Gastroesophageal sphincter (tissue), 4 donors: ENCODE data around the gene MFAP1. TPM values are rescaled to one million over a fixed set of nuclear protein-coding genes. Genes with fewer than 3 reads are reported as not detected.
"Not testable (repeated sequence)": the region's sequence is repeated elsewhere in the genome, so short reads cannot be mapped to it uniquely, and the experiment has no call there.

Source experiments
- ATAC-seq: fragments of 150-250 bp; one replicate; pipeline ENCODE4 v1.9.1; 2016; ENCODE audit warnings: mild to moderate bottlenecking, moderate library complexity
- H3K27ac ChIP-seq, 4 donors: fragments of 200-600 bp; sonication (generic) in 3 of 4; 1 replicate in 3 of 4; 2 replicates in 1 of 4; pipeline ENCODE4 v1.5.1; 2016 to 2019
- H3K27me3 ChIP-seq: fragments of 200-600 bp; sonication (generic); one replicate; pipeline ENCODE4 v1.5.1; 2019
- H3K36me3 ChIP-seq, 2 donors: fragments of 200-600 bp; sonication (generic); one replicate each; pipeline ENCODE4 v1.5.1; 2019; ENCODE audit warnings: control low read depth in 1 of 2
- H3K4me1 ChIP-seq, 3 donors: fragments of 200-600 bp; sonication (generic); 1 replicate in 2 of 3; 2 replicates in 1 of 3; pipeline ENCODE4 v1.5.1; 2016 to 2019; ENCODE audit warnings: control low read depth in 2 of 3
- H3K4me3 ChIP-seq, 2 donors: fragments of 200-600 bp; sonication (generic); one replicate each; pipeline ENCODE4 v1.5.1; 2019; ENCODE audit warnings: mild to moderate bottlenecking in 1 of 2, moderate library complexity in 1 of 2
- H3K9me3 ChIP-seq, 3 donors: fragments of 200-600 bp; sonication (generic); one replicate each; pipeline ENCODE4 v1.5.1; 2017 to 2019; ENCODE audit warnings: control low read depth in 2 of 3
- EP300 ChIP-seq: sonication (generic); formaldehyde crosslinking; IDR thresholded peaks from one replicate; pipeline ENCODE4 v1.6.1; 2017; ENCODE audit warnings: antibody characterized with exemption, mild to moderate bottlenecking
- POLR2A ChIP-seq, 2 donors: fragments of 450-650 bp; IDR thresholded peaks; one replicate each; pipeline ENCODE4 v1.6.1; 2017; ENCODE audit warnings: antibody characterized with exemption in 2 of 2, mild to moderate bottlenecking in 2 of 2, moderate library complexity in 1 of 2
- POLR2AphosphoS5 ChIP-seq: sonication (generic); formaldehyde crosslinking; IDR thresholded peaks from one replicate; pipeline ENCODE4 v1.6.1; 2017; ENCODE audit warnings: antibody characterized with exemption
- WGBS, 2 donors: methylation state at CpG; one replicate each; pipeline ENCODE4 v1.1.5; 2018; ENCODE audit warnings: low coverage in 1 of 2; 5-methylcytosine and 5-hydroxymethylcytosine counted together
- total RNA-seq, 4 donors: library from RNA; depleted of rRNA; stranded (reverse); fragments of >200 nt; gene quantifications; one replicate each; pipeline ENCODE4 v1.1.0, GENCODE V29; 2016
- TF ChIP-seq, protein P1 (sequence below), 4 experiments: fragments of 200-600 bp in 2 of 4; fragments of 450-650 bp in 2 of 4; sonication (generic) in 1 of 4; IDR thresholded peaks; one replicate each; pipeline ENCODE4 v1.5.1; 2017 to 2019; ENCODE audit warnings: antibody characterized with exemption in 4 of 4, mild to moderate bottlenecking in 2 of 4, moderate library complexity in 2 of 4

MFAP1 gene
- total RNA-seq, 4 donors from 2014 or later: 16.5 to 27.2 (median 19.7) TPM

DNA sequence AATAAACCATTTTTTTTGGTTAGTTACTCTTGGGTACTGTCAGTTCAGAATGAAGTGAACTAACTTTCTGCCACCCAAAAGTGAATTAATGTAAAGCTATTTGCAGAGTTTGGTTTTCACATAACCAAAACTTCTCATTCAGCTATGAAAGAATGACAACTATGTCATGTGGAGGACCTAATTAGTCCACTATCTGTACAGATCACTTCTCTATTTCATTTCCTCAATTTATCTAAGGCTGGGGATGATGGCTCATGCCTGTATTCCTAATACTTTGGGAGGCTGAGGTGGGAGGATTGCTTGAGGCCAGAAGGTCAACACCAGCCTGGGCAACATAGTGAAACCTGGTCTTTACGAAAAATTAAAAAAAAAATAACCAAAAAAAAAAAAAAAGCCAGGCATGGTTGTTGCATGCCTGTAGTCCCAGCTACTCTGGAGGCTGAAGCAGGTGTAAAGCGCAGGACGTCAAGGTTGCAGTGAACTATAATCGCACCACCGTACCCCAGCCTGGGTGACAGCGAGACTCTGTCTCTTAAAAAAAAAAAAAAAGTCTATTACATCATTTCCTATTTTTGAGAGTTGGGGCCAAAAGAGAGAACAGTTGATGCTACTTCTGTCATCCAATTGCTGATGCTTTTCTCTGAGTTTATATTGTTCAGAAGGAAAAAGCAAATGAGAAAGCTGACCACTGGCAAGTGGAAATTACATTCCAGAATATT is 15.4 kb downstream of the MFAP1 start:
- no peak for ATAC-seq
- H3K27ac ChIP-seq: no peak overlapping the region
- no peak overlapping the region for H3K4me3 ChIP-seq
- peaks cover 0 to 100% of the 10 kb centered on the region in 2 donors for H3K36me3 ChIP-seq
- H3K27me3 ChIP-seq: no peaks in the 10 kb centered on the region
- peaks cover 0 to 7% (median 0%) of the 10 kb centered on the region in 3 donors for H3K4me1 ChIP-seq
- WGBS, 2 donors: 86 to 100% methylated on average over 5 of the region's 6 CpGs
- TF ChIP-seq POLR2A (IDR thresholded peaks at IDR 0.05) (no peak), POLR2AphosphoS5 (no peak), EP300 (no peak)
- TF ChIP-seq, protein P1, sequence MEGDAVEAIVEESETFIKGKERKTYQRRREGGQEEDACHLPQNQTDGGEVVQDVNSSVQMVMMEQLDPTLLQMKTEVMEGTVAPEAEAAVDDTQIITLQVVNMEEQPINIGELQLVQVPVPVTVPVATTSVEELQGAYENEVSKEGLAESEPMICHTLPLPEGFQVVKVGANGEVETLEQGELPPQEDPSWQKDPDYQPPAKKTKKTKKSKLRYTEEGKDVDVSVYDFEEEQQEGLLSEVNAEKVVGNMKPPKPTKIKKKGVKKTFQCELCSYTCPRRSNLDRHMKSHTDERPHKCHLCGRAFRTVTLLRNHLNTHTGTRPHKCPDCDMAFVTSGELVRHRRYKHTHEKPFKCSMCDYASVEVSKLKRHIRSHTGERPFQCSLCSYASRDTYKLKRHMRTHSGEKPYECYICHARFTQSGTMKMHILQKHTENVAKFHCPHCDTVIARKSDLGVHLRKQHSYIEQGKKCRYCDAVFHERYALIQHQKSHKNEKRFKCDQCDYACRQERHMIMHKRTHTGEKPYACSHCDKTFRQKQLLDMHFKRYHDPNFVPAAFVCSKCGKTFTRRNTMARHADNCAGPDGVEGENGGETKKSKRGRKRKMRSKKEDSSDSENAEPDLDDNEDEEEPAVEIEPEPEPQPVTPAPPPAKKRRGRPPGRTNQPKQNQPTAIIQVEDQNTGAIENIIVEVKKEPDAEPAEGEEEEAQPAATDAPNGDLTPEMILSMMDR (IDR thresholded peaks at IDR 0.05): no peak
- H3K9me3 ChIP-seq: no peaks in the 10 kb centered on the region

DNA sequence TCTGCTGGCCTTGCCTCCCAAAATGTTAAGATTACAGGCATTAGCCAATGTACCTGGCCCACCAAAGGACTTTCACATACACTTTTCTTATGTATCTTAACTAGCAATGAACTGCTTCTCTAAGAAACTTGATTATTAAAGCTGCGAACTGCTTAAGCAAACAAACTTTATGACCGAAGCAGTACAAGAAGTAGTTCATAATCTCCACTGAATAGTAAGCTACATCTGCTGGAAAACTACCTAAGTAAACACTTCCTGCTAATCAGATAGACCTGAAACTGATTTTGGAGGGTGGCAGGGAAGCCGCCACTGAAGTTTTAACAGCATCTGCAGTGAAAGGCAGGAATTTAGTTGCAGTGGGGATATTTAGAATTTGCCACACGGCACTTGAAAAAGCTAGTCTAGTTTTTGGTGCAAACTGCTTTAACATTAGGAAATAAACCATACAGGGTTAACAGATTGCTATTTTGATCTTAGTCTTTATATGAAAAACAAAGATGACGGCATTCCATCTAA is 16.0 kb downstream of the MFAP1 start:
- Histone ChIP-seq H3K27ac (no peak overlapping the region), H3K4me3 (no peak overlapping the region), H3K36me3 (peaks cover 0 to 100% of the 10 kb centered on the region in 2 donors), H3K27me3 (no peaks in the 10 kb centered on the region), H3K9me3 (no peaks in the 10 kb centered on the region), H3K4me1 (peaks cover 0 to 4% (median 0%) of the 10 kb centered on the region in 3 donors)
- WGBS, 2 donors: 84 to 93% methylated on average over 4 to 5 of the region's 5 CpGs
- ATAC-seq: no peak
- TF ChIP-seq EP300: no peak
- TF ChIP-seq, protein P1 (IDR thresholded peaks at IDR 0.05): no peak
- no peak for TF ChIP-seq POLR2AphosphoS5

DNA sequence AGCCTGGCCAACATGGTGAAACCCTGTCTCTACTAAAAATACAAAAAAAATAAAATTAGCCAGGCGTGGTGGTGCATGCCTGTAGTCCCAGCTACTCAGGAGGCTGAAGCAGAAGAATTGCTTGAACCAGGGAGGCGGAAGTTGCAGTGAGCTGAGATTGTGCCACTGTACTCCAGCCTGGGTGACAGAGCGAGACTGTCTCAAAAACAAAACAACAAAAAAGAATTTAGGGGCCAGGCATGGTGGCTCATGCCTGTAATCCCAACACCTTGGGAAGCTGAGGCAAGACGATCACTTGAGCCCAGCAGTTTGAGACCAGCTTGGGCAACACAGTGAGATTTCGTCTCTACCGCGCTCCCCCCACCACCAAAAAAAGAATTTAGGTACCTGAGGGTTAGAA is 21.8 kb downstream of the MFAP1 start:
- Histone ChIP-seq H3K36me3 (peaks cover 0 to 87% of the 10 kb centered on the region in 2 donors), H3K4me1 (peaks cover 0 to 39% (median 14%) of the 10 kb centered on the region in 3 donors)
- 94 to 100% methylated on average over 5 to 6 of the region's 7 CpGs for WGBS, 2 donors
- not testable (repeated sequence) for ATAC-seq, H3K27ac ChIP-seq, H3K27me3 ChIP-seq, H3K9me3 ChIP-seq, H3K4me3 ChIP-seq

DNA sequence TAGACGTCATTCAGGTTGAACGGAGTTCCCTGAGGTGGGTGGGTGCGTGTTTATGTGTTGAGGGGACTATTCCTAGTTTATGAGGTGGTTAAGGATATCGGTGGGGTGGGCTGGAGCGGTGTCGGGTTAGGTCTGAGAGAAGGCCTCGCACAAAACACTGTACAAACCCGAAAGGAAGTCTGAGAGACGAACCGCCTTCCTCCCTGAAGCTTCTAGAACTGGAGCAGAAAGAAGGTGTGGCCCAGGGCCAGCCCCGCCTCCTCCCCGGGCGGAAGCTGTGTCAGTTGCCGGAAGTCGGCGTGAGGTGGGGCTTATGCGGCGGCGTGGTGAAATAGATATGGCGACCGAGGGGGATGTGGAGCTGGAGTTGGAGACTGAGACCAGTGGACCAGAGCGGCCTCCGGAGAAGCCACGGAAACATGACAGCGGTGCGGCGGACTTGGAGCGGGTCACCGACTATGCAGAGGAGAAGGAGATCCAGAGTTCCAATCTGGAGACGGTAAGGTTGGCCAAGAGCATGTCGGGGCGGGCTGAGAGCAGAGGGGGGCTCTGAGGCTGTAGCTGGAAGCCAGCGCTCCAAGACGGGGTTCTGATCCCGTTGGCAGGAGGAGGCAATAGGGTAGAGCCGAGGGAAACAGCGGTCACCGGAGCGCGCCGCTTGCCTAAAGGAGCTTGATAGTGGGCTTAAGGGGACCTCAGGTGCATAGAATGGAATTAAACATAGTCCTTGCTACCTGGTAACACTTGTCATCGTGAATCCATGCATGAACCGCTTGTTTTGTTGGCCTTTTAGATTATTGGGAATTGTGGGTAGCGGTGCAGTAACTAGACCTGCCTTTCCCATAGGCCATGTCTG is 24.0 kb downstream of the MFAP1 start, which contains the start of gene HYPK:
Gene HYPK (plus strand): TSS at position 314 of the 856 bp plus-strand sequence. CDS start 24 bp downstream, at position 338.
- TF ChIP-seq POLR2AphosphoS5 (peak; percentile 91), POLR2A (IDR thresholded peaks at IDR 0.05) (peak; percentile 47 to 57), EP300 (no peak)
- 0 to 7% methylated on average over 6 to 34 of the region's 44 CpGs for WGBS, 2 donors
- peaks cover 0 to 87% of the 10 kb centered on the region in 2 donors for H3K36me3 ChIP-seq

DNA sequence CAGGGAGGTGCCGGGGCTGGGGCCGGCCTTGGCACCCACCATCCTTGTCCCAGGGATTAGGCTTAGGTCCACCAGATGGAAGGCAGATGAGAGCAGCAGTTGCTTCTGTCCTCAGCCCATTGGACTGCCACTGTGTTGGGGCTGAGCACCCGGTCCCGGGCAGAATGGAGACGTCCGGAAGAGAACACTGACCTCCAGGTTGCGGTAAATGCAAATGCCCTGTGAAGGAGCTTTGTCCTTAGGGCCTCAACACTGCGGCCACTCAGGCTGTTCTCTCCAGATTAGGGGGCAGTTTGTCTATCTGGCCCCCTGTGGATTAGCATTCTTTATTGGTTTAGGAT is 24.6 kb downstream of the MFAP1 start, which contains the start of gene SERINC4:
Gene SERINC4 (minus strand): TSS at position 276 of the 341 bp plus-strand sequence. CDS start 234 bp downstream, at position 42.
- TF ChIP-seq, protein P1 (IDR thresholded peaks at IDR 0.05): no peak
- TF ChIP-seq EP300 (no peak), POLR2A (IDR thresholded peaks at IDR 0.05) (no peak), POLR2AphosphoS5 (no peak)
- peaks cover 0 to 87% of the 10 kb centered on the region in 2 donors for H3K36me3 ChIP-seq
- 100% methylated on average over 2 of the region's 8 CpGs; no CpG with 5 or more reads in 1 of the 2 donors for WGBS, 2 donors

More for the DNA sequence above, 24.0 kb downstream of the MFAP1 start, which contains the start of gene HYPK:
- peak; percentile 96 for ATAC-seq
- peak within 1 kb of the TSS; percentile 75 to 89 for H3K4me3 ChIP-seq
- H3K4me1 ChIP-seq: peaks cover 0 to 60% (median 14%) of the 10 kb centered on the region in 3 donors
- H3K9me3 ChIP-seq: no peaks in the 10 kb centered on the region
- H3K27me3 ChIP-seq: no peaks in the 10 kb centered on the region
- peak within 1 kb of the TSS; percentile 72 to 93 (median 92) for H3K27ac ChIP-seq

More for the DNA sequence above, 24.6 kb downstream of the MFAP1 start, which contains the start of gene SERINC4:
- H3K27ac ChIP-seq: peak within 1 kb of the TSS; percentile 72 to 93 (median 92)
- no peaks in the 10 kb centered on the region for H3K27me3 ChIP-seq
- H3K4me3 ChIP-seq: peak within 1 kb of the TSS; percentile 75 to 89
- no peaks in the 10 kb centered on the region for H3K9me3 ChIP-seq
- peaks cover 2 to 66% (median 14%) of the 10 kb centered on the region in 3 donors for H3K4me1 ChIP-seq
- peak; percentile 8 for ATAC-seq
